ENCODE results near the gene NDUFS4. TPM values are rescaled to one million over a fixed set of nuclear protein-coding genes. Genes with fewer than 3 reads are reported as not detected.

Gene NDUFS4
- total RNA-seq = 10 to 100 TPM; 54.7 to 72.6 TPM

DNA sequence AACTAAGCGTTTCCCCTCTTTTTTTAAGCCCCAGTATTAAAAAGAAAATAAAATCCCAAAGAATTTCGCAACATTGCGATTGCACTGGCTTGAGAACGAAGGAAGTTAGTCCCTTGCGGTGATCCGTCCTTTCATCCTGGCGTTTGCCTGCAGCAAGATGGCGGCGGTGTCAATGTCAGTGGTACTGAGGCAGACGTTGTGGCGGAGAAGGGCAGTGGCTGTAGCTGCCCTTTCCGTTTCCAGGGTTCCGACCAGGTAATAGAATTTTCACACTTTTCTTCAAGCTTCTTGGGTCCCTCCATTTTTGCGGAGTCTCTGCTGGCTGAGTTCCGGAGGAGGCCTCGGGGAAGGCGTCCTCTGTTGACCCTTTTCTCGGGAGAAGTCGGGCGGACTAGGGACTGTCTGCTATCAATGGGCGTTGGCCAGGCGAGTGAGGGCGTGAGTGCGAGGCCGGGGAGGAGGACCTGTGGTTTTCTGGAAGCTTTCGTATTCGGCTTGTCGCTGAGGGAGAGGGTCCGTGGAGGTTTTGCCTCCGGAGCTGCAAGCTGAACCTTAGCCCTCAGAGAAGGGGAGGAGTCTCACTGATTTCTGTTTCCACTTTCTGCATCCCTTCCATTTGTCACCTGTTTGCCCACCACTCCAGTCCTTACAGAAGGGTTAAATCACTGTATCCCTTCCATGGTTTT, at the start of gene NDUFS4:
NDUFS4 (plus strand) TSS at position 134 of the 686 bp plus-strand sequence; CDS start at position 158, 24 bp downstream.

Other genes with a start within 250 kb of the NDUFS4 start
- gene FST, start 80.0 kb upstream of the NDUFS4 start, total RNA-seq = under 1 TPM; 0.34 to 0.67 TPM